Skeletal muscle satellite cell (primary cell): ENCODE results near the gene DUOX1.
"Not testable (repeated sequence)": the region's sequence is repeated elsewhere in the genome, so short reads cannot be mapped to it uniquely, and the experiment has no call there.

Experiments
- H3K27me3 ChIP-seq: 2 replicates; pipeline ENCODE4 v1.7.0; 2013; ENCODE audit warnings: low read length; ENCODE audit not compliant: control insufficient read depth, insufficient read depth
- H3K36me3 ChIP-seq: 2 replicates; pipeline ENCODE4 v1.7.0; 2013; ENCODE audit warnings: mild to moderate bottlenecking, control low read depth, low read length; ENCODE audit not compliant: insufficient read depth
- H3K4me1 ChIP-seq: 2 replicates; pipeline ENCODE4 v1.7.0; 2013; ENCODE audit warnings: low read length; ENCODE audit not compliant: control insufficient read depth, insufficient read depth
- H3K4me2 ChIP-seq: 2 replicates; pipeline ENCODE4 v1.7.0; 2013; ENCODE audit warnings: mild to moderate bottlenecking, low read length
- H3K4me3 ChIP-seq: 2 replicates; pipeline ENCODE4 v1.7.0; 2013; ENCODE audit warnings: low read length
- H3K9ac ChIP-seq: 2 replicates; pipeline ENCODE4 v1.7.0; 2013; ENCODE audit warnings: mild to moderate bottlenecking, low read depth, low read length, moderate library complexity
- H3K9me3 ChIP-seq: replicated peaks from 2 replicates; pipeline ENCODE4 v1.7.0; 2013; ENCODE audit warnings: mild to moderate bottlenecking, control low read depth, low read length

Gene DUOX1

GRCh38 chr15:45093622-45094357 is 36.0 kb upstream of the DUOX1 start:
- H3K36me3 ChIP-seq: no peaks in the 10 kb centered on the region
- H3K27me3 ChIP-seq: peaks cover 53% of the 10 kb centered on the region
- no peaks in the 10 kb centered on the region for H3K9me3 ChIP-seq
- no peak overlapping the region for H3K4me3 ChIP-seq
- H3K4me2 ChIP-seq: no peak overlapping the region
- H3K9ac ChIP-seq: no peak overlapping the region
- no peaks in the 10 kb centered on the region for H3K4me1 ChIP-seq

- Histone ChIP-seq H3K9me3 (no peaks in the 10 kb centered on the region), H3K9ac (no peak overlapping the region), H3K36me3 (no peaks in the 10 kb centered on the region), H3K27me3 (peaks cover 47% of the 10 kb centered on the region), H3K4me1 (no peaks in the 10 kb centered on the region), H3K4me3 (no peak overlapping the region), H3K4me2 (no peak overlapping the region)
These were observed 35.5 kb upstream of the DUOX1 start for GRCh38 chr15:45094358-45094730.

- Histone ChIP-seq H3K9ac (no peak overlapping the region), H3K4me2 (no peak overlapping the region), H3K27me3 (peaks cover 49% of the 10 kb centered on the region), H3K4me1 (no peaks in the 10 kb centered on the region), H3K36me3 (no peaks in the 10 kb centered on the region), H3K4me3 (no peak overlapping the region), H3K9me3 (no peaks in the 10 kb centered on the region)
These were observed 34.1 kb upstream of the DUOX1 start for GRCh38 chr15:45095661-45096060.

GRCh38 chr15:45097466-45097865 is 32.3 kb upstream of the DUOX1 start:
- Histone ChIP-seq H3K27me3 (peaks cover 43% of the 10 kb centered on the region), H3K4me3 (no peak overlapping the region), H3K9ac (no peak overlapping the region), H3K36me3 (no peaks in the 10 kb centered on the region), H3K9me3 (no peaks in the 10 kb centered on the region), H3K4me1 (no peaks in the 10 kb centered on the region), H3K4me2 (no peak overlapping the region)

DNA sequence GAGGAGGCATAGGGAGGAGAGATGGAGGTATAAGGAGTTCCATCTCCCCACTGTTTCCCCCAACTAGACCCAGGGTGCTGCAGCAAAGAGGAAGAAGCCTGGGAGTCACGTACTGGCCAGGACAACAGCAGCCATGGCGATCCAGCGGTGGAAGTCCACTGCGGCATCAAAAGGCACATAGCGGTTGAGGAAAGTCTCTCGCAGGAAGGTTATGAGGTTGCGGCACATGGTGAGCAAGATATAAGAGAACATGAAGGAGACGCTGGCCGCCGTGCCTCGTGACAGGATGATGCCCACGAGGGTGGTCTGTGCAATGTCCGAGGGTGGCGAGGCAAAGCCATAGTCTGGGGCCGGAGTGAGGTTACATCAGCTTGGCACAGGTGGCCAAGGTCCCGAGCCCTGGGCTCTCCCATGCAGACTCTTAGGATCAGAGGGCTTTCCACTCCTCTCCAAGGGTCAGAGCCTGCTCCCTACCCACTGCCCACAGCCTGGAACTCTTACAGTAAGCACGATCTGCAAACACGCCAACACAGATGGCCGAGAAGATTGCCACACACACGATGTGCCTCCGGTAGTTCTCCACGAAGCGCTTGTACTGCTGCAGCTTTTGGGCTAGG is 30.1 kb upstream of the DUOX1 start:
- peaks cover 39% of the 10 kb centered on the region for H3K27me3 ChIP-seq

DNA sequence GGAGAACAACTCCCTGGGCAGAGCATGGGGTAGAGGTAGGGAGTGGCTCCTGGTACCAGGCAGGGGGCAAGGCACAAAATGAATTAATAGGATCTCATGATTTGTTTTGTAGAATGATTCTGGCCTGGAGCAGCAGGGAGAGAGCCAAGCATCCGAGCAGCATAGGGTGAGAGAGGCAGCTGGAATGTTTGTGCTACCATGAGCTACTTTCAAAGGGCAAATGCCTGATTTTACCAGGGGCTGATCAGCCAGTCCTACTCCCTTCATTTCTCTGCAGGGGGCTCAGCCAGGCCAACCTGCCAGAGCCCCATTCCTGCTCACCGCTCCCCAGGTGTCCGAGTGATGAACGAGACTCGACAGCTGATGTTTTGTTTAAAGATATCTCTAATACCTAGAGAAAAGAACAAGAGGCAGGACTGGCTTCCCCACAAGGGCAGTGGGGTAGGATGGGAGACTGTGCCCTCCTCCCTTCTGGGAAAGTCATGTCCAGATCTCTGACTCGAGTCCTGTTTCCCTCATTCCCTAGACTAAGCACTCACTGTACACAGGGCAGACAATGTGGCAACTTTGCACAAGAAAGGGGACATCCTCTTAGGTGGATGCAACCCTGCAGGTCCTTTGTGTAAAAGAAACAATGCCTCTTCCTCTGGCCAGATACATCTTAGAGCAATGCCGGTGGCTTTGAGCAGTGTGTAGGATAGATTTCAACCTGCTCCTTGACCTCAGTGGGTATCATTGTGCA is 28.7 kb upstream of the DUOX1 start:
- no peak overlapping the region for H3K4me2 ChIP-seq
- H3K9me3 ChIP-seq: no peaks in the 10 kb centered on the region
- no peak overlapping the region for H3K9ac ChIP-seq
- no peak overlapping the region for H3K4me3 ChIP-seq
- H3K27me3 ChIP-seq: peaks cover 50% of the 10 kb centered on the region
- no peaks in the 10 kb centered on the region for H3K36me3 ChIP-seq
- H3K4me1 ChIP-seq: no peaks in the 10 kb centered on the region

More for the DNA sequence above, 30.1 kb upstream of the DUOX1 start:
- H3K36me3 ChIP-seq: no peaks in the 10 kb centered on the region
- no peak overlapping the region for H3K9ac ChIP-seq
- no peak overlapping the region for H3K4me2 ChIP-seq
- no peaks in the 10 kb centered on the region for H3K9me3 ChIP-seq
- no peak overlapping the region for H3K4me3 ChIP-seq
- H3K4me1 ChIP-seq: no peaks in the 10 kb centered on the region

DNA sequence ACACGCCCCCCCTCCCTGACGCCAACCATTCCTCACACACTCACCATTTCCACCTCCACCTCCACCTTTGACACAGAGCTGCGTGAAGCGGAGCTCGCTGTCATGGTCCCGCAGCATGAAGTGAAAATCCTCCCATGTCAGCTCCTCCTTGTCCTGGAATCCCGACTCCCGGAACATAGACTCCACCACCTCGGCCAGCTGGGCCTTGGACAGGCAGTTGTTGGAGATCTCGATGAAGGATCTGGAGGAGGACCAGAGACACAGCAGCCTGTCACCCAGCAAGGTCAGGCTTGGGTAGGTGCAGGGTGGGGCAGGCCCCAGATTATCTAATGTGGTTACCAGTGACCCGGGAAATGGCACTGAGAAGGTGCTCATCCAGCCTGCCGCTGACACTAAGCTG is 28.0 kb upstream of the DUOX1 start:
- Histone ChIP-seq H3K27me3 (peaks cover 57% of the 10 kb centered on the region), H3K36me3 (no peaks in the 10 kb centered on the region), H3K9me3 (no peaks in the 10 kb centered on the region), H3K9ac (no peak overlapping the region), H3K4me1 (no peaks in the 10 kb centered on the region), H3K4me3 (no peak overlapping the region), H3K4me2 (no peak overlapping the region)

GRCh38 chr15:45102226-45102625 is 27.6 kb upstream of the DUOX1 start:
- Histone ChIP-seq H3K36me3 (no peaks in the 10 kb centered on the region), H3K4me2 (no peak overlapping the region), H3K4me1 (no peaks in the 10 kb centered on the region), H3K4me3 (no peak overlapping the region), H3K9me3 (no peaks in the 10 kb centered on the region), H3K9ac (no peak overlapping the region), H3K27me3 (peaks cover 62% of the 10 kb centered on the region)

- not testable (repeated sequence) for H3K36me3 ChIP-seq, H3K4me1 ChIP-seq, H3K9ac ChIP-seq, H3K4me3 ChIP-seq, H3K4me2 ChIP-seq, H3K9me3 ChIP-seq
- peaks cover 64% of the 10 kb centered on the region for H3K27me3 ChIP-seq
These were observed 25.6 kb upstream of the DUOX1 start for GRCh38 chr15:45104170-45104569.

GRCh38 chr15:45105586-45105985 is 24.2 kb upstream of the DUOX1 start:
- Histone ChIP-seq H3K9me3 (no peaks in the 10 kb centered on the region), H3K4me2 (no peak overlapping the region), H3K36me3 (no peaks in the 10 kb centered on the region), H3K27me3 (peaks cover 68% of the 10 kb centered on the region), H3K4me1 (no peaks in the 10 kb centered on the region), H3K4me3 (no peak overlapping the region), H3K9ac (no peak overlapping the region)

DNA sequence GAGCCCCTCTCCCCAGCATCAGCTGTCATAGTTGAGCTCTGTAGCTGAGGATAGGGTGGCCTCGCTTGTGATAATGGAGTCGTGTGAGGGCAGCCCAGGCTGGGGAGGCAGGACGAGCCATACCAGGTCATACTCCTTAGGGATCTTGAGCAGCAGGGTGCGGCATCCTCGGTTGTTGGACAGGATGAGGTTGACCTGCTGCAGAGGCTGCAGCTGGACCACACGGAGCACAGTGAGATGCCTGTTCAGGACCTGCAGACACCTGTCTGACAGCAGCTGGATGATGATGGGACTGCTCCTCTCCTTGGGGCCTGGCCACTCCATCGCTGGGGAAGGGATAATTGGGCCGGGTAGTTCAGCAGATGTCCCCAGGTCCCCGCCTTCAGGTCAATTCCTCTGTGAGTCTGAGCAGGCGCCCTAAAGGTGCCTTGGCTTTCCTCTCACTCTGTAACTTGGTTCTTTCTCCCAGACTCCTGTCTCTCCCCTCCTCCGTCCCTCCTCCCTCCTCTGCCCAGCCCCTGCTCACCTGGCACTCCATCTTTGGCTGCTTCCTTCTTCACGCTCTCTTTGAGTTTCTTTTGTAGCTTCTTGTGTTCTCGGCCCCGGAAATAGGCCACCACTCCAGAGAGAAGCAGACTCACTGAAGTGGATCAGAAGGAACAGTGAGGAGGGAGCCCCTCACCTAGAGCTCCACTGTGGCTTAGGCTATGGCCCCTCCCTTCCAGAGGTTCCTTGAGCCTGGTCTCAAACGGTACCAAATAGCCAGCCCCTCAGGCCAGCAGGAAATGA is 23.6 kb upstream of the DUOX1 start:
- Histone ChIP-seq H3K9me3 (no peaks in the 10 kb centered on the region), H3K27me3 (peaks cover 63% of the 10 kb centered on the region), H3K4me1 (no peaks in the 10 kb centered on the region), H3K4me2 (no peak overlapping the region), H3K36me3 (no peaks in the 10 kb centered on the region), H3K9ac (no peak overlapping the region), H3K4me3 (no peak overlapping the region)
